H9 (cell line): Measurements from ENCODE around the gene BBOX1. TPM values are rescaled to one million over a fixed set of nuclear protein-coding genes. Genes with fewer than 3 reads are reported as not detected.

Experiments used
- DNase-seq: peaks from one replicate; pipeline ENCODE4 v3.0.0-alpha.2; 2017
- H2AFZ ChIP-seq: one replicate; pipeline ENCODE4 v1.6.1; 2013; ENCODE audit warnings: mild to moderate bottlenecking, low read length, control low read depth, moderate library complexity
- H2AK5ac ChIP-seq: 2 replicates; pipeline ENCODE4 v1.6.1; 2013; ENCODE audit warnings: low read length, control low read depth, mixed read lengths; ENCODE audit not compliant: insufficient read length
- H2BK120ac ChIP-seq: one replicate; pipeline ENCODE4 v1.6.1; 2013; ENCODE audit warnings: low read depth, mild to moderate bottlenecking, low read length, control low read depth, inconsistent platforms; ENCODE audit not compliant: poor library complexity, severe bottlenecking
- H2BK12ac ChIP-seq: 2 replicates; pipeline ENCODE4 v1.6.1; 2013; ENCODE audit warnings: low read length, control low read depth, mixed read lengths, low read depth; ENCODE audit not compliant: insufficient read length
- H2BK15ac ChIP-seq: 2 replicates; pipeline ENCODE4 v1.6.1; 2013; ENCODE audit warnings: low read depth, low read length, control low read depth
- H2BK20ac ChIP-seq: one replicate; pipeline ENCODE4 v1.6.1; 2013; ENCODE audit warnings: low read depth, mild to moderate bottlenecking, low read length, control low read depth, inconsistent platforms; ENCODE audit not compliant: poor library complexity, severe bottlenecking
- H2BK5ac ChIP-seq: 2 replicates; pipeline ENCODE4 v1.6.1; 2013; ENCODE audit warnings: low read length, control low read depth, mixed read lengths; ENCODE audit not compliant: insufficient read length
- H3K14ac ChIP-seq: 2 replicates; pipeline ENCODE4 v1.6.1; 2013; ENCODE audit warnings: low read length, control low read depth; ENCODE audit not compliant: insufficient read depth
- H3K18ac ChIP-seq: 2 replicates; pipeline ENCODE4 v1.6.1; 2013; ENCODE audit warnings: low read depth, mild to moderate bottlenecking, mixed read lengths, low read length, control low read depth; ENCODE audit not compliant: insufficient read length
- H3K23ac ChIP-seq: 2 replicates; pipeline ENCODE4 v1.6.1; 2013; ENCODE audit warnings: low read length, control low read depth, mixed read lengths, low read depth; ENCODE audit not compliant: insufficient read length
- H3K23me2 ChIP-seq: 2 replicates; pipeline ENCODE4 v1.6.1; 2013; ENCODE audit warnings: low read depth, mild to moderate bottlenecking, mixed read lengths, low read length, control low read depth; ENCODE audit not compliant: insufficient read length, poor library complexity, severe bottlenecking
- H3K27ac ChIP-seq: 2 replicates; pipeline ENCODE4 v1.5.1; 2013; ENCODE audit warnings: low read length, control low read depth, mixed read lengths, low read depth; ENCODE audit not compliant: insufficient read length
- H3K27me3 ChIP-seq: 2 replicates; pipeline ENCODE4 v1.6.1; 2013; ENCODE audit warnings: low read length, control low read depth, inconsistent platforms; ENCODE audit not compliant: insufficient read depth
- H3K4ac ChIP-seq: 2 replicates; pipeline ENCODE4 v1.6.1; 2013; ENCODE audit warnings: low read depth, mild to moderate bottlenecking, control low read depth, inconsistent platforms, low read length, moderate library complexity
- H3K4me1 ChIP-seq: 2 replicates; pipeline ENCODE4 v1.6.1; 2013; ENCODE audit warnings: low read length, control low read depth, inconsistent platforms; ENCODE audit not compliant: insufficient read depth
- H3K4me2 ChIP-seq: 2 replicates; pipeline ENCODE4 v1.6.1; 2013; ENCODE audit warnings: low read length, control low read depth, mixed read lengths; ENCODE audit not compliant: insufficient read length, insufficient read depth
- H3K56ac ChIP-seq: 2 replicates; pipeline ENCODE4 v1.6.1; 2013; ENCODE audit warnings: low read depth, mild to moderate bottlenecking, mixed read lengths, low read length, control low read depth; ENCODE audit not compliant: insufficient read length
- H3K79me1 ChIP-seq: 2 replicates; pipeline ENCODE4 v1.6.1; 2013; ENCODE audit warnings: low read depth, mild to moderate bottlenecking, moderate library complexity, low read length, control low read depth, inconsistent platforms; ENCODE audit not compliant: insufficient read depth, poor library complexity, severe bottlenecking
- H3K79me2 ChIP-seq: 2 replicates; pipeline ENCODE4 v1.6.1; 2013; ENCODE audit warnings: low read length, control low read depth, inconsistent platforms; ENCODE audit not compliant: insufficient read depth
- H3K9ac ChIP-seq: 2 replicates; pipeline ENCODE4 v1.6.1; 2013; ENCODE audit warnings: low read length, control low read depth, mixed read lengths; ENCODE audit not compliant: insufficient read length; ENCODE audit errors: extremely low read depth
- H3K9me3 ChIP-seq: one replicate; pipeline ENCODE4 v1.6.1; 2013; ENCODE audit warnings: low read depth, low read length, inconsistent platforms; ENCODE audit not compliant: control insufficient read depth
- H3T11ph ChIP-seq: one replicate; pipeline ENCODE4 v1.6.1; 2013; ENCODE audit warnings: mild to moderate bottlenecking, low read length, control low read depth, inconsistent platforms
- H4K20me1 ChIP-seq: one replicate; pipeline ENCODE4 v1.6.1; 2013; ENCODE audit not compliant: control insufficient read depth, insufficient read length, insufficient read depth
- H4K5ac ChIP-seq: 2 replicates; pipeline ENCODE4 v1.6.1; 2013; ENCODE audit warnings: low read depth, mild to moderate bottlenecking, mixed read lengths, low read length, control low read depth; ENCODE audit not compliant: insufficient read length
- H4K8ac ChIP-seq: replicated peaks from 2 replicates; pipeline ENCODE4 v1.6.1; 2013; ENCODE audit warnings: low read length, control low read depth, mixed read lengths, low read depth; ENCODE audit not compliant: insufficient read length
- H4K91ac ChIP-seq: 2 replicates; pipeline ENCODE4 v1.6.1; 2013; ENCODE audit warnings: low read depth, mild to moderate bottlenecking, moderate library complexity, mixed read lengths, low read length, control low read depth; ENCODE audit not compliant: insufficient read length
- H3K27ac Mint-ChIP-seq, 3 experiments: 2 replicates in 2 of 3; 3 replicates in 1 of 3; pipeline ENCODE4 v1.8.0; 2020 to 2021; ENCODE audit warnings: mixed read lengths in 3 of 3, mild to moderate bottlenecking in 1 of 3, moderate library complexity in 1 of 3
- H3K27me3 Mint-ChIP-seq: 2 replicates; pipeline ENCODE4 v1.8.0; 2021; ENCODE audit warnings: low read depth, mild to moderate bottlenecking, moderate library complexity, mixed read lengths
- H3K36me3 Mint-ChIP-seq, 3 experiments: 2 replicates in 2 of 3; 3 replicates in 1 of 3; pipeline ENCODE4 v1.8.0; 2020 to 2021; ENCODE audit warnings: low read depth in 3 of 3, mixed read lengths in 3 of 3; ENCODE audit not compliant: insufficient read depth in 1 of 3
- H3K4me1 Mint-ChIP-seq, 2 experiments: 2 replicates each; pipeline ENCODE4 v1.8.0; 2020; ENCODE audit warnings: mixed read lengths in 2 of 2
- H3K4me3 Mint-ChIP-seq, 2 experiments: 2 replicates in 1 of 2; 3 replicates in 1 of 2; pipeline ENCODE4 v1.8.0; 2020 to 2021; ENCODE audit warnings: mild to moderate bottlenecking in 2 of 2, mixed read lengths in 2 of 2, moderate library complexity in 1 of 2
- H3K9me3 Mint-ChIP-seq, 2 experiments: 2 replicates in 1 of 2; 3 replicates in 1 of 2; pipeline ENCODE4 v1.8.0; 2020; ENCODE audit warnings: mild to moderate bottlenecking in 2 of 2, mixed read lengths in 2 of 2, moderate library complexity in 1 of 2
- WGBS: extraction: QIAGEN DNeasy Blood & Tissue Kit; methylation state at CpG from one replicate; pipeline ENCODE4 v1.1.7; 2013; ENCODE audit warnings: missing lambda C conversion rate, low lambda C conversion rate, mixed read lengths; ENCODE audit not compliant: insufficient read length; ENCODE audit errors: extremely low coverage; 5-methylcytosine and 5-hydroxymethylcytosine counted together
- total RNA-seq: library from RNA; stranded (reverse); gene quantifications from 2 replicates; pipeline ENCODE4 v1.2.1, GENCODE V29; 2021
- TF ChIP-seq, protein P1 (sequence below): fragments of 200-600 bp; sonication (generic); conservative IDR thresholded peaks from 3 replicates; pipeline ENCODE4 v1.8.0; 2021; ENCODE audit warnings: antibody characterized with exemption, mild to moderate bottlenecking

BBOX1 gene
- total RNA-seq, 1 experiment from 2014 or later: not detected

DNA sequence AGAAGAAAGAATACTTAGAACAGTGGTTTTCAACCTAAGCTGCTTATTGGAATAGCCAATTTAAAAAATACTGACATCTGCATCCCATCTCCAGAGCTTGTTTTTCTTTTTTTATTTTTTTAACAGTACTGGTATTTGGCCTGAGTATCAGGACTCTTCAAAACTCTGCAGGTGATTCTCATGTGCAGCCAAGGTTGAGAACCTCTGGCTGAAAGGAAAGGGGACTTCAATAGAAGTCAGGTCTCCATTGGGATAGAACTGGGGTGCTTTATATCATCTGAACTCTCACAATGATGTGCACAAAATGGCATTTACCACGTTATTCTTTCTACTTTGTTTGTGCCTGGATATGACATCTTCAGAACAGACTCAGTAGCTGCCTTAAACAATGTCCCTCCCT is 55.3 kb downstream of the BBOX1 start:
- H3K27me3 Mint-ChIP-seq: no peaks in the 10 kb centered on the region
- Histone ChIP-seq H2BK120ac (no peak overlapping the region), H3K79me1 (no peaks in the 10 kb centered on the region), H2BK15ac (no peak overlapping the region), H2BK20ac (no peak overlapping the region), H3K14ac (no peak overlapping the region), H4K8ac (no peak overlapping the region), H3K4ac (no peak overlapping the region), H3K27ac (no peak overlapping the region), H2BK5ac (no peak overlapping the region), H3K4me2 (no peak overlapping the region), H3K27me3 (no peaks in the 10 kb centered on the region), H3K56ac (no peak overlapping the region), H2BK12ac (no peak overlapping the region), H3K79me2 (no peaks in the 10 kb centered on the region), H4K20me1 (no peaks in the 10 kb centered on the region), H4K91ac (no peak overlapping the region), H3K9ac (no peak overlapping the region), H3K4me1 (no peaks in the 10 kb centered on the region), H3K9me3 (no peaks in the 10 kb centered on the region), H2AFZ (no peak overlapping the region), H3K18ac (no peak overlapping the region), H4K5ac (no peak overlapping the region), H3T11ph (no peak overlapping the region), H3K23ac (no peak overlapping the region), H3K23me2 (no peaks in the 10 kb centered on the region), H2AK5ac (no peak overlapping the region)
- no peak overlapping the region for H3K27ac Mint-ChIP-seq
- no peaks in the 10 kb centered on the region for H3K4me1 Mint-ChIP-seq
- no peak for DNase-seq
- no CpG with 5 or more reads among the region's 1 CpG for WGBS
- TF ChIP-seq, protein P1, sequence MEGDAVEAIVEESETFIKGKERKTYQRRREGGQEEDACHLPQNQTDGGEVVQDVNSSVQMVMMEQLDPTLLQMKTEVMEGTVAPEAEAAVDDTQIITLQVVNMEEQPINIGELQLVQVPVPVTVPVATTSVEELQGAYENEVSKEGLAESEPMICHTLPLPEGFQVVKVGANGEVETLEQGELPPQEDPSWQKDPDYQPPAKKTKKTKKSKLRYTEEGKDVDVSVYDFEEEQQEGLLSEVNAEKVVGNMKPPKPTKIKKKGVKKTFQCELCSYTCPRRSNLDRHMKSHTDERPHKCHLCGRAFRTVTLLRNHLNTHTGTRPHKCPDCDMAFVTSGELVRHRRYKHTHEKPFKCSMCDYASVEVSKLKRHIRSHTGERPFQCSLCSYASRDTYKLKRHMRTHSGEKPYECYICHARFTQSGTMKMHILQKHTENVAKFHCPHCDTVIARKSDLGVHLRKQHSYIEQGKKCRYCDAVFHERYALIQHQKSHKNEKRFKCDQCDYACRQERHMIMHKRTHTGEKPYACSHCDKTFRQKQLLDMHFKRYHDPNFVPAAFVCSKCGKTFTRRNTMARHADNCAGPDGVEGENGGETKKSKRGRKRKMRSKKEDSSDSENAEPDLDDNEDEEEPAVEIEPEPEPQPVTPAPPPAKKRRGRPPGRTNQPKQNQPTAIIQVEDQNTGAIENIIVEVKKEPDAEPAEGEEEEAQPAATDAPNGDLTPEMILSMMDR: no peak
- H3K4me3 Mint-ChIP-seq: no peak overlapping the region
- H3K36me3 Mint-ChIP-seq: peaks cover 0 to 6% (median 2%) of the 10 kb centered on the region in 3 experiments; a peak in 3 of 7 replicates
- peaks cover 0 to under 1% of the 10 kb centered on the region in 2 experiments; a peak in 1 of 5 replicates for H3K9me3 Mint-ChIP-seq
